Smooth muscle cell (in vitro differentiated cells): Measurements from ENCODE around the gene SOCS1. TPM values are rescaled to one million over a fixed set of nuclear protein-coding genes. Genes with fewer than 3 reads are reported as not detected.

Experiments
- DNase-seq: peaks from one replicate; lab custom pipeline; 2025; ENCODE audit not compliant: unreplicated experiment; lab: John Stamatoyannopoulos, UW
- H2AFZ ChIP-seq: fragments of 200-600 bp; sonication (generic); 2 replicates; pipeline ENCODE4 v1.6.0; 2016; ENCODE audit warnings: antibody characterized with exemption, low read depth, mild to moderate bottlenecking
- H3F3A ChIP-seq: fragments of 200-600 bp; sonication (generic); 2 replicates; pipeline ENCODE4 v1.6.0; 2017; ENCODE audit warnings: antibody characterized with exemption, low read depth
- H3K27ac ChIP-seq: fragments of 200-600 bp; sonication (generic); 2 replicates; pipeline ENCODE4 v1.5.1; 2016; ENCODE audit warnings: low read depth, mild to moderate bottlenecking
- H3K27me3 ChIP-seq: fragments of 200-600 bp; sonication (generic); 2 replicates; pipeline ENCODE4 v1.6.1; 2016; ENCODE audit warnings: low read depth, mild to moderate bottlenecking
- H3K36me3 ChIP-seq: fragments of 200-600 bp; sonication (generic); 2 replicates; pipeline ENCODE4 v1.5.1; 2016; ENCODE audit warnings: low read depth
- H3K4me1 ChIP-seq: fragments of 200-600 bp; sonication (generic); 2 replicates; pipeline ENCODE4 v1.5.1; 2016; ENCODE audit warnings: low read depth
- H3K4me2 ChIP-seq: fragments of 200-600 bp; sonication (generic); 2 replicates; pipeline ENCODE4 v1.6.0; 2016; ENCODE audit warnings: mild to moderate bottlenecking
- H3K4me3 ChIP-seq: fragments of 200-600 bp; sonication (generic); 2 replicates; pipeline ENCODE4 v1.5.1; 2016; ENCODE audit warnings: mild to moderate bottlenecking
- H3K79me2 ChIP-seq: fragments of 200-600 bp; sonication (generic); 2 replicates; pipeline ENCODE4 v1.6.0; 2016; ENCODE audit warnings: low read depth, mild to moderate bottlenecking
- H3K9ac ChIP-seq: fragments of 200-600 bp; sonication (generic); 2 replicates; pipeline ENCODE4 v1.6.0; 2016; ENCODE audit warnings: low read depth
- H3K9me3 ChIP-seq: fragments of 200-600 bp; sonication (generic); replicated peaks from 2 replicates; pipeline ENCODE4 v1.5.1; 2016; ENCODE audit warnings: low read depth
- H4K20me1 ChIP-seq: fragments of 200-600 bp; sonication (generic); 2 replicates; pipeline ENCODE4 v1.6.0; 2016; ENCODE audit warnings: low read depth
- CTCF ChIP-seq: fragments of 200-600 bp; sonication (generic); IDR thresholded peaks from 2 replicates; pipeline ENCODE4 v1.5.1; 2017; ENCODE audit warnings: borderline replicate concordance, mild to moderate bottlenecking, antibody characterized with exemption; ENCODE audit not compliant: insufficient read depth, poor library complexity, severe bottlenecking
- WGBS: methylation state at CpG from one replicate; pipeline ENCODE4 v1.1.7; 2016; ENCODE audit warnings: low lambda C conversion rate; 5-methylcytosine and 5-hydroxymethylcytosine counted together
- polyA plus RNA-seq: library from polyadenylated mRNA; unstranded; fragments of >200 nt; fragmentation: Nextera tagmentation; extraction: Ambion mirVana; gene quantifications from 2 replicates; pipeline ENCODE4 v1.2.1, GENCODE V29; 2016
- total RNA-seq: library from RNA; depleted of rRNA; stranded (reverse); fragments of >200 nt; gene quantifications from 2 replicates; pipeline ENCODE4 v1.2.3, GENCODE V29; 2014

The SOCS1 gene
- total and polyA plus RNA-seq, 2 experiments from 2014 or later: 6.1 to 18.7 TPM

- Histone ChIP-seq H3K36me3 (no peaks in the 10 kb centered on the region), H3K9me3 (no peaks in the 10 kb centered on the region), H4K20me1 (no peaks in the 10 kb centered on the region), H3K79me2 (no peaks in the 10 kb centered on the region), H3K4me2 (no peak overlapping the region), H3K27ac (no peak overlapping the region), H3F3A (no peaks in the 10 kb centered on the region), H3K27me3 (no peaks in the 10 kb centered on the region), H3K4me1 (no peaks in the 10 kb centered on the region), H2AFZ (no peak overlapping the region), H3K9ac (no peak overlapping the region), H3K4me3 (no peak overlapping the region)
- TF ChIP-seq CTCF: no peak
- DNase-seq: no peak
- WGBS: 86% methylated on average over 10 of the region's 10 CpGs
Observed at GRCh38 chr16:11240636-11241473, 15.1 kb downstream of the SOCS1 start.

GRCh38 chr16:11239644-11240632 is 16.1 kb downstream of the SOCS1 start:
- no peak for TF ChIP-seq CTCF
- no peaks in the 10 kb centered on the region for H4K20me1 ChIP-seq
- H3K27me3 ChIP-seq: no peaks in the 10 kb centered on the region
- H3K4me3 ChIP-seq: no peak overlapping the region
- no peak for DNase-seq
- WGBS: 83% methylated on average over 10 of the region's 10 CpGs
- no peak overlapping the region for H2AFZ ChIP-seq
- no peaks in the 10 kb centered on the region for H3K9me3 ChIP-seq
- H3K4me1 ChIP-seq: no peaks in the 10 kb centered on the region
- no peaks in the 10 kb centered on the region for H3K79me2 ChIP-seq
- no peaks in the 10 kb centered on the region for H3K36me3 ChIP-seq
- H3F3A ChIP-seq: no peaks in the 10 kb centered on the region
- no peak overlapping the region for H3K4me2 ChIP-seq
- no peak overlapping the region for H3K27ac ChIP-seq
- H3K9ac ChIP-seq: no peak overlapping the region

- TF ChIP-seq CTCF: no peak
- Histone ChIP-seq H3K36me3 (no peaks in the 10 kb centered on the region), H3K4me1 (no peaks in the 10 kb centered on the region), H3K9ac (no peak overlapping the region), H3K27me3 (no peaks in the 10 kb centered on the region), H3K9me3 (no peaks in the 10 kb centered on the region), H2AFZ (no peak overlapping the region), H3K4me3 (no peak overlapping the region), H3K4me2 (no peak overlapping the region), H3K27ac (no peak overlapping the region), H3F3A (no peaks in the 10 kb centered on the region), H3K79me2 (no peaks in the 10 kb centered on the region), H4K20me1 (no peaks in the 10 kb centered on the region)
- DNase-seq: no peak
- WGBS: 95% methylated on average over 15 of the region's 15 CpGs
Observed at GRCh38 chr16:11238272-11239202, 17.5 kb downstream of the SOCS1 start.
